ENCODE measurements around the gene AGFG2. TPM values are rescaled to one million over a fixed set of nuclear protein-coding genes. Genes with fewer than 3 reads are reported as not detected.
A peak's percentile ranks its signal among the peaks of the same experiment; 100 is the strongest.

Gene AGFG2
- total RNA-seq, 1 donor: 19.0 TPM

DNA sequence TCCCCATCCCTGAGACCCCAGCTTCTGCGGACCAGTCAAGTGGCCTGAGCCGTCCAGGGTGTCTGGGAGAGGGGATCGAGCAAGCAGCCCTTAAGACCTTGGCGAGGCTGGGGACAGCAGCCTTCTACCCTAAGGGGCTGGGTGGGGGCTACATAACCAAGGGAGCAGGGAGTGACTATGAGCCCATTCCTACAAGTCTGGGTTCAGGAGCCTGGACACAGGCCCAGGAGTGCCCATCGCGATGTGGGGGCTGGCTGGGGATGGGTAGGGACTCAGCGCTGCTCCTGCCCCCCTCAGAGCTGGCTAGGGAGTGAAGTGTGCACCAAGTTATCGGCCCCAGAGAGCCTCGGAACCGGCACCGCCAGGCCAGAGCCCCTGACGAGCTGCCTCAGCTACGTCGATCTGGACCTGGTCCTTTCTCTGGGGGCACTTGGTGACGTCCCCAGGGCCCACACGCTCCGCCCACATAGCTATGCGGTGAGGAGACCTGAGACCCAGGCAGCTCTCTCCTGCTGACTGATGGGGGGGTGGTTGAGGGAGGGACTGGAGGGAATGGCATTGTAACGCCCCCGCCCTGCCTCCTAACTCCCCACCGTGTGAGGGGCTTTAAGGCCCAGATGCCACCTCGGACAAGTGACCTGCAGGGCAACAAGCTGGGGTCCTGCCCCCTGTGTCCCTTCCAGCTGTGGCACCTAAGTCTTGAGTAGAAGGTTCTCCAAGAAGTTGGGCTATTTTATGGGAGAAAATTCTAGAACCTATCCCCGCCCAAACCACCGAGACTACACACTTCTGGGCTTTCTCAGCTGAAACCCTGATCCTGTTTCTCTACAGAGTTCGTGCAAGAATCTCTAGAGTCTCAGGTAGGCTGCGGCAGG, 32.2 kb downstream of the AGFG2 start:
- TF ChIP-seq, protein P1, sequence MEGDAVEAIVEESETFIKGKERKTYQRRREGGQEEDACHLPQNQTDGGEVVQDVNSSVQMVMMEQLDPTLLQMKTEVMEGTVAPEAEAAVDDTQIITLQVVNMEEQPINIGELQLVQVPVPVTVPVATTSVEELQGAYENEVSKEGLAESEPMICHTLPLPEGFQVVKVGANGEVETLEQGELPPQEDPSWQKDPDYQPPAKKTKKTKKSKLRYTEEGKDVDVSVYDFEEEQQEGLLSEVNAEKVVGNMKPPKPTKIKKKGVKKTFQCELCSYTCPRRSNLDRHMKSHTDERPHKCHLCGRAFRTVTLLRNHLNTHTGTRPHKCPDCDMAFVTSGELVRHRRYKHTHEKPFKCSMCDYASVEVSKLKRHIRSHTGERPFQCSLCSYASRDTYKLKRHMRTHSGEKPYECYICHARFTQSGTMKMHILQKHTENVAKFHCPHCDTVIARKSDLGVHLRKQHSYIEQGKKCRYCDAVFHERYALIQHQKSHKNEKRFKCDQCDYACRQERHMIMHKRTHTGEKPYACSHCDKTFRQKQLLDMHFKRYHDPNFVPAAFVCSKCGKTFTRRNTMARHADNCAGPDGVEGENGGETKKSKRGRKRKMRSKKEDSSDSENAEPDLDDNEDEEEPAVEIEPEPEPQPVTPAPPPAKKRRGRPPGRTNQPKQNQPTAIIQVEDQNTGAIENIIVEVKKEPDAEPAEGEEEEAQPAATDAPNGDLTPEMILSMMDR (IDR thresholded peaks at IDR 0.05; ENCODE audit: insufficient read depth, low read depth, low read length): no peak
- DNase-seq (ENCODE audit: low read depth): no peak
- H3K4me3 ChIP-seq (ENCODE audit: low read depth, low read length): no peak overlapping the region

DNA sequence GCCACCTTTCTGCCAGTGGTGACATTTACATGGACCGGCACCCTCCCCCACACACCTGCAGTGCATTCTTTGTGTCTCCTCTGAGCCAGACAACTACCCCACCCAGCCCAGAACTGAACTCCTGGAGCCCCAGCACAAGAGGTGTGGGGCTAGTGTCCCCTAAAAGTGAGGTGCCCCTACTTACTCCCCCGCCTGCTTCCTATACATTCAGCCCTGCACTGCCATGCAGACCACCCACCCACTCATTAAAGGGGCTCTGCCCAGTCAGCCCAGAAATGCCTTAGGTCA, 32.8 kb downstream of the AGFG2 start:
- TF ChIP-seq, protein P1 (IDR thresholded peaks at IDR 0.05; ENCODE audit: insufficient read depth, low read depth, low read length): no peak
- DNase-seq (ENCODE audit: low read depth): no peak
- no peak overlapping the region for H3K4me3 ChIP-seq (ENCODE audit: low read depth, low read length)

DNA sequence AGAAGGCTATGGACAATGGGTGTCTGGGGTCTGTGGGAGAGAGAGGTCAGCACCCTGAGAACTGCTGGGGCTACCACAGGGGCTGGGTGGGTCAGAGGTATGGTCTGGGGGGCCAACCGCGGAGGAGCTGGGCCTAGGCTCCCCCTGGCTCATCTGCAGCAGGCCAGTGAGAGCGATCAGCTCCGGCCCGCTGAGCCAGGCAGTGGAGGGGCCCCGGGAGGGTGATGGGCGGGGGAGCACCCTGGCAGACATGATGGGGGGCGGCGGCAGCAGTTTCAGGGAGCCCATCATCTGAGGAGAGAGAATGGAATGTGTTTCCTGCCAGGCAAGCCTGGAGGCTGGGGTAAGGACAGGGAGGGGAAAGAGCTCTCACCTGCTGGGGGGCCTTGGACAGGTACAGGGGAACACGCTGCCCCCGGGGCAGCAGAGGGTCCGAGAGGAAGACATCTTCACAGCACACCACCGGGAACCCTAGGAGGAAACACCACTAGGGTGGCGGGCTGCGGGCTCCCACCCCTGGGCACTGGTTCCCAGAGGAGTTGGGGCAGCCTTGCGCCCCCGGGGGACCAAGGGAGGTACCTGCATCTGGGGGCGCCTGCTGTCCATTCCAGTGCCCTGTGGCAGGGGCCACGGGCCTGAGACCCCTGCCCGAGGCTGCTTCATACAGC, 33.4 kb downstream of the AGFG2 start:
- no peak overlapping the region for H3K4me3 ChIP-seq (ENCODE audit: low read depth, low read length)
- DNase-seq (ENCODE audit: low read depth): no peak
- TF ChIP-seq, protein P1 (IDR thresholded peaks at IDR 0.05; ENCODE audit: insufficient read depth, low read depth, low read length): no peak

DNA sequence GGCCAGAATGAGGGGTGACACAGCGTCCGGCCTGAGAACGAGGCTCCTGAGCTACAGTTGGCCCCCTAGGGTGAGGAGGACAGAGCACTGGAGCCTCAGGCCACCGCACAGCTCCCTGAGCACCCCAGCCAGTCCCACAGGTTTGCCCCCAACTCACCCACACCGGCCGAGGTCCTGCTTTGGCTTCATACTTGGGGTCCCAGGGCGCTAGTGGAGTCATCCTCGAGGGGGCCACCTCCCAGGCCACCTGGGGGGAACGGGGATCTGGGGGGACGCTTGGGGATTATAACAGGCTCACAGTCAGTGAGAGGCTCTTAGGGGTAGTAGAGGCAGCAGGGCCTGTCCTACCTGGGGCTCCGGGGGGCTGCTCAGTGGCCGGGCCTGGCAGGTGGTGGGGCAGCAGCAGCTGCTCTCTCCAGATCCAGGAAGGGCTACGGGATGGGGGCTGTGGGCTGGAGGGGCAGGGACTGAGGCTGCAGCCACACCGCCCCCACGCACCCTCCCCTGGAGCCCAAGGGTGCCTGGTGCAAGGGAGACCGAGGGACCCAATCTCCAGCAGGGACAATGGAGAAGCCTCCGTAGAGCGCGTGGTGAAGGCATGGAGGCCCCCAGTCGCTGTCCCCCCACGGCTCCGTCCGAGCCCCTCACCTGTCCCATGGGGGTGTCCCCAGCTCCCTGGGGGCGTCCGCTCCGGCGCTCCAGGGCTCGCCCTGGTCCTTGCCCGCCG, 34.1 kb downstream of the AGFG2 start:
- H3K4me3 ChIP-seq (ENCODE audit: low read depth, low read length): no peak overlapping the region
- TF ChIP-seq, protein P1 (IDR thresholded peaks at IDR 0.05; ENCODE audit: insufficient read depth, low read depth, low read length): no peak
- DNase-seq (ENCODE audit: low read depth): no peak

DNA sequence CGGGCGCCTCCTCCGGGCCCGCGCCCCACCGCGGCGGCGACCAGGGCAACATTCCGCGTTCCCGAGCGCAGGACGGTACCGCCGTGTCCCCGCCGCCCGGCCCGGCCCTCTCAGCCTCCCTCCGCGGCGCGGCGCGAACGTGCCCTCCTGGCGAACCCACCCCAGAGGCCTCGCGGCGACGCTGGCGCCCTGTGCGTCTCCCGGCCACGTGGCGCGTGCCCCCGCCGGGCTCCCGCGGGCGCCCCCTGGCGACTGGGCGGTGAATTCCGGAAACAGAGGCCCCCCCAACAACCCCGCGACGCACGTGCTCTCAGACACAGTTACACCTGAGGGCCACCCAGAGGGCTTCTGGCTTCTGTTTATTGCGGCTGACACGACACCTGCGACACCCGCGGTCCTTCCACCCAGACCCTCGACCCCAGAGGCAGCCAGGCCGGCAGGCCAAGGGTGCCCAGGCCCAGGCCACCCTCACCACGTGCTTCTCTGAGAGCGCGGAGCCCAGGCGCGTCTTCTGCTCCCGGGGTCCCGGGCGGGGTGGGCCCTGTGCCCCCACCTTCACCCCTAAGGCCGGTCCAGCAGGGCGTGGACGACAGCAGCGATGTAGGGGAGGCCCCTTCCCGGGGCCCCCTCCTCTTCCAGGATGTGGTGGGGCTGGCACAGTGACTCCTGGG, 34.8 kb downstream of the AGFG2 start, which contains the start of gene SAP25:
Gene SAP25 (minus strand): TSS at position 210 of the 671 bp plus-strand sequence. CDS start 158 bp downstream, at position 52.
- TF ChIP-seq, protein P1 (IDR thresholded peaks at IDR 0.05; ENCODE audit: insufficient read depth, low read depth, low read length): peak; percentile 13
- DNase-seq (ENCODE audit: low read depth): no peak
- no peak within 1 kb of the TSS for H3K4me3 ChIP-seq (ENCODE audit: low read depth, low read length)
